ENCODE measurements around the gene MEIS1. TPM values are rescaled to one million over a fixed set of nuclear protein-coding genes. Genes with fewer than 3 reads are reported as not detected.

Gene MEIS1
- total and polyA plus RNA-seq, 2 of the 8 experiments (the other 6 are each of a cell fraction or from before 2014, with no cell fraction given): 0.17 to 1.2 TPM

DNA sequence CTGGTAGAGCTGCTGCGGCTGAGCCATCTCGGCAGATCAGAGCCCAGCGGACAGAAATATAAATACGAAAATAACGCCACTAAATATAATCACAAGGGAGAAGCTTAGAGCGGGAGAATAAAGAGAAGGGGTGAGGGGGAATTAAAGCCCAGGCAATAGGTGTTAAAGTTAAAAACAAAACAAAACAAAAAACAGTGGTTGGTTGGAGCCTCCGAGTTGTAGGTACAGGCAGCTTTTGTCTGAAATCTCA is 1.3 kb upstream of the MEIS1 start:
- peak overlapping the region; percentile 75 to 94 for H3K4me2 ChIP-seq (ENCODE audit: insufficient read depth in 1 of 2, low read depth in 2 of 2, low read length in 2 of 2)
- H2BK120ac ChIP-seq (replicated peaks; ENCODE audit: low read depth, low read length): peak overlapping the region; percentile 25
- peak overlapping the region; percentile 38; the same call in 1 of the 2 replicates for H3K18ac ChIP-seq (ENCODE audit: extremely low read depth, low read length)
- DNase-seq (ENCODE audit: low read depth in 1 of 2, low spot score in 2 of 2) (no peak), FAIRE-seq (no peak)
- peaks cover 53 to 100% (median 87%) of the 10 kb centered on the region in 4 experiments for H3K27me3 ChIP-seq (replicated peaks in 1 of 4; ENCODE audit: control insufficient read depth in 3 of 4, extremely low read depth in 1 of 4, insufficient read depth in 3 of 4, low read length in 3 of 4)
- no peak overlapping the region for H4K91ac ChIP-seq (replicated peaks; ENCODE audit: insufficient read length, low read length)
- H4K8ac ChIP-seq (ENCODE audit: extremely low read depth, insufficient read depth, low read length): no peak overlapping the region
- no peaks in the 10 kb centered on the region for H3K36me3 ChIP-seq (ENCODE audit: control insufficient read depth in 2 of 4, insufficient read depth in 4 of 4, low read length in 3 of 4)
- H2BK15ac ChIP-seq (ENCODE audit: low read length): no peak overlapping the region
- H4K20me1 ChIP-seq (replicated peaks in 1 of 2; ENCODE audit: control insufficient read depth in 1 of 2, insufficient read depth in 2 of 2, low read length in 2 of 2): peaks cover 0 to 11% of the 10 kb centered on the region in 2 experiments
- no peaks in the 10 kb centered on the region for H3K9me3 ChIP-seq (ENCODE audit: insufficient read depth in 2 of 2, low read depth in 1 of 2, low read length in 1 of 2)
- WGBS, 2 experiments (ENCODE audit: extremely low coverage in 1 of 2, insufficient coverage in 1 of 2, insufficient read length in 1 of 2, insufficient replicate concordance in 2 of 2, low coverage in 1 of 2, low lambda C conversion rate in 2 of 2, missing lambda C conversion rate in 1 of 2): 0% methylated on average over 7 of the region's 7 CpGs; no CpG with 5 or more reads in 1 of the 2 experiments
- H2BK5ac ChIP-seq (ENCODE audit: low read depth, low read length): no peak overlapping the region
- H3K27ac ChIP-seq (ENCODE audit: low read depth, low read length): no peak overlapping the region
- H3K14ac ChIP-seq (ENCODE audit: insufficient read length): no peak overlapping the region
- CTCF ChIA-PET (ENCODE audit: partially characterized antibody): interaction anchor here (0.6 to 10.4 kb wide), 8 partner anchors 11 to 711 kb away, joined by 3 to 161 read pairs (median 5); no protein-coding TSS in a partner anchor
- H3K4me3 ChIP-seq (ENCODE audit: extremely low read depth in 1 of 4, insufficient read depth in 2 of 4, low read depth in 3 of 4, low read length in 4 of 4): peak overlapping the region; percentile 42 to 67 (median 48)
- H2BK20ac ChIP-seq (ENCODE audit: low read length): no peak overlapping the region
- no peak overlapping the region for H3K56ac ChIP-seq (replicated peaks; ENCODE audit: insufficient read length, low read depth, low read length)
- POLR2A ChIA-PET (ENCODE audit: partially characterized antibody): interaction anchor here (0.8 to 2.3 kb wide), 5 partner anchors 11 to 144 kb away, joined by 3 to 10 read pairs (median 5); no protein-coding TSS in a partner anchor
- no peak overlapping the region for H3K23ac ChIP-seq (ENCODE audit: insufficient read length)
- H2BK12ac ChIP-seq (ENCODE audit: low read depth, low read length): no peak overlapping the region
- no peak overlapping the region for H2AK5ac ChIP-seq (ENCODE audit: low read depth, low read length)
- H4K5ac ChIP-seq (ENCODE audit: insufficient read length, low read depth, low read length): no peak overlapping the region
- peak overlapping the region in 2 of 4 experiments; percentile 1 to 8; a peak in 1 of 7 replicates for H3K9ac ChIP-seq (replicated peaks in 1 of 4; ENCODE audit: extremely low read depth in 1 of 4, low read depth in 3 of 4, low read length in 3 of 4)
- H2AFZ ChIP-seq (ENCODE audit: low read length): peak overlapping the region; percentile 76; the same call in 1 of the 2 replicates
- TF ChIP-seq KDM4A (IDR thresholded peaks at IDR 0.05; ENCODE audit: low read depth, low read length, severe bottlenecking): no peak
- TF ChIP-seq, protein P1, sequence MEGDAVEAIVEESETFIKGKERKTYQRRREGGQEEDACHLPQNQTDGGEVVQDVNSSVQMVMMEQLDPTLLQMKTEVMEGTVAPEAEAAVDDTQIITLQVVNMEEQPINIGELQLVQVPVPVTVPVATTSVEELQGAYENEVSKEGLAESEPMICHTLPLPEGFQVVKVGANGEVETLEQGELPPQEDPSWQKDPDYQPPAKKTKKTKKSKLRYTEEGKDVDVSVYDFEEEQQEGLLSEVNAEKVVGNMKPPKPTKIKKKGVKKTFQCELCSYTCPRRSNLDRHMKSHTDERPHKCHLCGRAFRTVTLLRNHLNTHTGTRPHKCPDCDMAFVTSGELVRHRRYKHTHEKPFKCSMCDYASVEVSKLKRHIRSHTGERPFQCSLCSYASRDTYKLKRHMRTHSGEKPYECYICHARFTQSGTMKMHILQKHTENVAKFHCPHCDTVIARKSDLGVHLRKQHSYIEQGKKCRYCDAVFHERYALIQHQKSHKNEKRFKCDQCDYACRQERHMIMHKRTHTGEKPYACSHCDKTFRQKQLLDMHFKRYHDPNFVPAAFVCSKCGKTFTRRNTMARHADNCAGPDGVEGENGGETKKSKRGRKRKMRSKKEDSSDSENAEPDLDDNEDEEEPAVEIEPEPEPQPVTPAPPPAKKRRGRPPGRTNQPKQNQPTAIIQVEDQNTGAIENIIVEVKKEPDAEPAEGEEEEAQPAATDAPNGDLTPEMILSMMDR (IDR thresholded peaks at IDR 0.05; ENCODE audit: control extremely low read depth in 1 of 3, insufficient read depth in 1 of 3, low read depth in 1 of 3, low read length in 3 of 3): no peak
- no peak for TF ChIP-seq BRCA1 (IDR thresholded peaks at IDR 0.05; ENCODE audit: low read depth, low read length)
- no peak for TF ChIP-seq CHD2 (IDR thresholded peaks at IDR 0.05; ENCODE audit: low read length)
- no peak for TF ChIP-seq RAD21 (IDR thresholded peaks at IDR 0.05 in 1 of 2, conservative IDR thresholded peaks at IDR 0.05 in 1 of 2; ENCODE audit: low read depth in 2 of 2, low read length in 2 of 2)
- peaks cover 16% of the 10 kb centered on the region for H3K23me2 ChIP-seq (ENCODE audit: low read depth, low read length)
- no peaks in the 10 kb centered on the region for H3K79me2 ChIP-seq (ENCODE audit: control insufficient read depth in 1 of 2, insufficient read depth in 2 of 2, low read length in 2 of 2)
- H3K79me1 ChIP-seq (ENCODE audit: low read depth, low read length): no peaks in the 10 kb centered on the region
- no peak overlapping the region for H3K4ac ChIP-seq (replicated peaks; ENCODE audit: insufficient read length, low read depth, low read length)
- peaks cover 2 to 21% (median 7%) of the 10 kb centered on the region in 4 experiments for H3K4me1 ChIP-seq (replicated peaks in 1 of 4; ENCODE audit: control insufficient read depth in 3 of 4, insufficient read depth in 4 of 4, low read length in 3 of 4)

Data from H1 (cell line).